ENCODE data around the gene CMSS1.

The CMSS1 gene

DNA sequence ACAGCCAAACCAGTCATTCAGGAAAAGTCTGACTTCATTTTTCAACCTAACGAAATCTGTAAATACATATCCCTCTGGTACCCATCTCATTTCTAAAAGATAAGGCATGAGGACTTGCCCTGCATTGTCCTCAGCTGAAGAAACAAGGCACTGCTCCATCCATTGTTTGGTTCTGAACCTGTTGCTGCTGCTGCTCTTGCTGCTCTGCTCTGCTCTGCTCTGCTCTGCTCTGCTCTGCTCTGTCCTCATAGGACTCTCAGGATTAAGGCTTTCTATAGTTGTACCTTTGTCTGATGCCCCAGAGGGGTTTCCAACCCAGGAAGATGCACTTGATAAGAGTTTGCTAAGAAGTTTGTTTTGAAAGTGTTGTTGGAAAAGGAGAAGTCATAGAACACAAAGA lies 38.2 kb downstream of the CMSS1 start:
- DNase-seq = no peak

DNA sequence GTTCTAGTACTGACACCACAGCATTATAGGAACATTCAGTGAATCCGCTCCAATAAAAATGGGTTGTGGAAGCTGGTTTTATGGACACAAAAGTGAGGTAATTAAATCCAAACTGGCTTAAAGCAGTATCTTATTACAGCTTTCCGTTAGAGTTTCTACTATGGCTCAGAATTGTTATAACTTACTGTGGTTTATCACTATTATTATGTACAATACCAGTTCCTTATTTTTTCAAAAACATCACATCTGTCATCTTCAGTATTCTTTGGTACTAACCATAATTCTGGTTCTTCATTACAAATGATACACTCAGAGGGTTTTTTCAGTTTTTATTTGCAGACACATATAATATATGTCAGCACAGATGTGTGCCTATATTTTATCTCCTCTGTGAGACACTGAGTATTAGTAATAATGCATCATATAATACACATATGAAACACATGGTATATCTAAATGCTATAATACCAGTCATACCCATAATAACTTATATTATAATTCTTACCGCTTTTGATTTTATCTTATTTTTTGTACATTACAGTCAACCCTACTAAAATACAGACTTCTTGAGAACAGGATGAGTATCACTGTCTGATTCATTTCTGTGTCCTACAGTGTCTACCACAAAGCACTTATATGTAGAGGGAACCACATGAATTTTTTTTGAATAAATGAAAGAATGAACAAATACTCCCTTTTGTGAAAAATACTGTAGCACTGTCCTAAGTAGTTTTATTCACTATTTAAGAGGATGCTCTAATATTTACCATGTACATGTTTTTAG lies 39.0 kb downstream of the CMSS1 start:
- DNase-seq = peak in 1 of 5 donors; percentile 41

DNA sequence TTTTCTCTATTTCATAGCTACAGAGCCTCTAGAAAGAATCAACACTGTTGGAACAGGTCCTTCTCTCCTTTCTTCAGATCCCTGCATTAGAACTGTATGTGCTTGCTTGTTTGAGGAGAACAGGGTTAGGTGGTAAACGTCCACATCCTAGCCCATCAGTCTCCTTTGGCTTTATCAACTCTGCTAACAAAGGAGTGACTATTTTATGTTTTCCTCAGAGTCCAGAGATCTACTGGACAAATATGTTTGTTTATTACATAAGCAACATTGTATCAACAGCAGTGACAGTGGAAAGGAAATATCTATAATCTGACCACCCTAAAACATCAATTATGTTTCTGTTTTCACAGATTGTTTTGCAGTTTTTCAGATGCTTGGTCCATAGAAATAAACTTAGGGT lies 39.6 kb downstream of the CMSS1 start:
- DNase-seq = no peak

DNA sequence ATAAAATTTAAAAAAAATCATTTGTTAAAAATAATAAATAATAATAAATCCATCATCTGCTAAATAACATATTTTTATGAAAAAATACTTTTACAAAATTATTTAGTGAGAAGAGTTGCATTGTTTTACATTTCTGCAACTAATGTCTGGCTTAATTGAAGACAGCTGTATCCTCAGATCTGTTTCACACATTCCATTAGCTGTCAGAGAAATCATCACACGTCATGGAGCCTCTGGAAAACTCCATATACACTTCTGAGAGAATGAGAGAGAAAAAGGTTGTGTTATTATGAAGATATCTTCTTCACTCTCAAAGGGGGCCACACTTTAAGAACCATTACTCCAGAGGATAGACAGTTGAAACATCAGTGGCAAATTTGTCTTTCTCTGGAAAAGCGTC lies 40.8 kb downstream of the CMSS1 start:
- DNase-seq = no peak

DNA sequence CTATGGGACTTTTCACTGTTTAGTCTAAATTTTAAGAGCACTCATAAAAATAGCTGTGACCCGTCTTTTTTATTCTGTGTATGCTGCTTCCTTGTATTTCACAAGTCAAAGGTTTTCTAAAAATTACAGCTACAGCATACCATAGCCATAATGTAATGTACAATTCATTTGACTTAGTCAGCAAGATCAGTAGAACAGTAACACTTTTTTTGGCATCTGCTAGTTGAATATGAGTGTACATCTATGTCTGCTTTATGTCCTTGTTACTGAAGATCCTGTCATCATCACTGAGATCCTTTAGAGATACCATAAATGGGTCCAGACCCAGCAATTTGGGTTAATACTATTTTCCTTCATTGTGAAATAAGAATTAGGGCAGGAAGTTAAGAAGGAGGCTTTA lies 42.2 kb downstream of the CMSS1 start:
- no peak for DNase-seq

GRCh38 chr3:99861216-99861615 lies 43.6 kb downstream of the CMSS1 start:
- DNase-seq = no peak

GRCh38 chr3:99862208-99862607 lies 44.5 kb downstream of the CMSS1 start:
- DNase-seq = no peak

GRCh38 chr3:99863002-99863401 lies 45.3 kb downstream of the CMSS1 start:
- DNase-seq = no peak

DNA sequence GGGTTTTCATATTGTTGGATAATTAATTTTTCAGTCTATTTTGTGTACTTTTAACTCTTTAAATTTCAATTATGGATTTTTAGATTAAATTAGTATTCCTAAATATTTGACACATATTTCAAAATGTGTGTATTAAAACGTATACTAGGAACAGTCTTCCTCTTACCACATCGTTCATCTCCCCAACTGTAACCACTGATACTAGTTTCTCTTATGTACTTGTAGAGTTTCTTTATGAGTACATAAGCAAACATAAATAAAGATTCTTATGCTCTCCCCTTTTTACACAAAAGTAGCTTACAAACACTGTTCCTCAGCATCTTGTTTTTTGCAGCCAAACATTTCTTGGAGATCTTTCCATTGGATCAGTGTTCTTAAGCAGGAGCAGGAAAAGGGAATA lies 45.9 kb downstream of the CMSS1 start:
- no peak for DNase-seq

- DNase-seq = no peak
Observed at GRCh38 chr3:99864289-99864688, 46.6 kb downstream of the CMSS1 start.

DNA sequence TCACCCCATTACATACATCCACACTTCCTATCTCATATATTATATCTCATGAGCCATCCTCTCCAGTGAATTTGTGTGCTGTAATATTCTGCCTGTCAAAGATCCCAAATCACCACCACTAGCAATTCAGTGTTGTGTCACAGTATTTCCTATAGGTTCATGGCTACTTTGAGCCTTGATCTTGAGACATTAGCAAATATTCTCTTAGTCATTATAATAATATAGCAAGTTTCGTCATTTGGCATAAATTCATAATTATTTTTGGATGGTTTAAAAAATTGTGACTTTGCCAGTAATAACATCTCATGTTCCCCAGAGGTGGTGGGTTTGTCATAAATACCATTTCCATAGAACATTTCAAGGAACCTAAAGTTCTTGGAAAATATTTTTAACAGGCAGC lies 47.7 kb downstream of the CMSS1 start:
- DNase-seq = no peak

DNA sequence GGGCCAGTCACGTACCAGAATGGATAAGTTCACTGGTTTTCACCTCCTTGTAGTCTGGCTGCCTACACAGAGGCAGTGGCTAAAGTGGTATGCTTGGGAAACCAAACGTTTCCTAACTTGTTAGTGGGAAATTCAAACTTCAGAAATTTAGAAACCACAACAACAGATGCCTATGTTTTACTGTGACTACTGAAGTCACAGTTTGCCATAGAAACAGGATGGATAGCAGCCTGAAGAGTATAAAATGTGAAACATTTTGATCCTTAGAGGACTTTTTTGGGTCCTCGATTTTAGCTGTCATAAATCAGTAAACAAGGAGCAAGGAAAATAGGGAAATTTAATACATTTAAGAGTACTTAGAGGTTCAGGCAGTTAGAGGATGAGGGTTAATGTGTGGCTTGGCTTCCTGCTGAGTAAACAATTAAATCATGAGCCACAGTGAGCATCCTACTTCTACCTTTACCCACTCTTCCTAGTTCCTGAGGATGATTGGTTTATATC lies 48.6 kb downstream of the CMSS1 start:
- no peak for DNase-seq

DNA sequence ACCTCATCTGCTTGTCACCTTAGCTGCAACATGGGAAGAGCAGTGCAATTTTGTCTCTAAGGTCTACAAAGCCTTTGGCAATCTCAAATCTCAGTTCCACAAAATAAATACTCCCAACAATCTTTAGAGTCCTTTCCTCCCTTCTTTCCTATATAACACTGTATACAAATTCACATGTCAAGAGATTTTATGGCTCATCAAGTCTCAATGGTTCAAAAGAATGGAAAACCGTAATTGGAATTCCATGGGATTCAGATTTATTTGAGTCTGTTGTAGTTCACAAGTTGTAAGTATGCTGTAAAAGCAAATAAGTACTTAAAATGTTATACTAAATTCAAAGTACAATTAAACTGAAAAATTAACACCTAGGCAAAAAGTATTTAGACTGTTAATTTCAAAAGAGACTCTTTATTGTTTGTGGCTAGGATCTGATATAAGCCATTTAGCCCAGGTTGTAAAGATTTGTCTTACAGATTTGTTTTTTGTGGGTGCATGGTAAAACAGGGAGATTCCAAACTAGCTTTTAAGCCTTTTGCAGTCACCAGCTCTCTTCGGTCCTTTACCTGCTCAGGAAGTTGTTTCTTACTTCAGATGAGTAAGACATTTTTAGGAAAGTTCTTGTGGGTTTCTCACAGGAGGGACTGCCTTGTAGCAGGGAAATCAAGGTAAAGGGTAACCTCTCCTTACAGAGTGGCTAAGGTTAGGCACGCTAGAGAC lies 50.1 kb downstream of the CMSS1 start:
- no peak for DNase-seq

DNA sequence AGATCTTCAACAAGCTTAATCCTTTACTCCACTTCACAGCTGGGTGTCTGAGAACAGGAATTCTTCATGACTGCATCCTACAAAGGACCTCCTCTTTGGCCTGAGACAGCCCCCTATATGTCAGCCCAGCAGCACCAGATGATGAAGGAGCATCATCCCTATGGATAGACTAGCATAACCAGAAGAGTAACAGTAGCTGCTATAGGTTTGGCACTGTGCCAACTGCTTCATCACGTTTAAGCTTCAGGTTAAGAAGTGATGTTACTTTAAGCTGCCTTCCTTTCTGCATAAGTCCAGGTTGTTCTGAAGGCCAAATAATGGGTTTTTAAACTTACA lies 50.6 kb downstream of the CMSS1 start:
- DNase-seq = peak in 1 of 5 donors; percentile 6

DNA sequence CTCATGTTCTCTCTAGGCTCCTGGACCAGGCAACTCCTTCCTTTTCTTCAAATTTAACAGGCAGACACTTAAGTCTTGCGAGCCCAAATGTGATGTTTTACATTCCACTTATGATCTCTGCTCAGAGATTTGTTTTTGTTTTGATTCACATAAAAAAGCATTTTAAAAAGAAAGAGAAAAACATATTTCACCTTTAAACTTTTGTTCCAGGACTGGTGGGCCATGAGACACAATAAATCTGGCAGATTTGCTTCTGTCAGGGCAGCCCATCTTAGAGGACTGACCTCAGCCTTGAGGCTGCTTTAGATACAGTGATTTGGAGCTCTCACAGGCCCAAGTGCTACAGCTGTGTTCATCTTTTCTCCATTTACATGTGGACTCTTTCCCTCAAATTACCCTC lies 52.0 kb downstream of the CMSS1 start:
- no peak for DNase-seq

DNA sequence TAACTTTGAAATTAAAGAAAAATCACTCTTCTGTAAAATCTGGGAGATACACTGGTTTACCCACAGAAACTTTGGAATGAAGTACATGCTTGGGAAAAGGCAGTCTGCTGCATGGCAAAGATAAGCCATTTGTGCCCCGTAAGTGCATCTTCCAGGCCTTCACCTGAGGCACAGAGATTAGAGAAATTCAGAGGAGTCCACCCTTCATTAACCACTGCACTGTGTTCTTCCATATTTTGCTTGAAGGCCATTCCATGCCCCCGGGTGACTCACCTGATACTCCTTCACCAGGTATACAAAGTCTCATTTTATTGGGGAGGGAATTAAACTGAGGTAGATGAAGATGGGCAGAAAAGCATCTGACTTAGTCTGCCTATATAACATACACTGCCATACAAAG lies 53.0 kb downstream of the CMSS1 start:
- no peak for DNase-seq

DNA sequence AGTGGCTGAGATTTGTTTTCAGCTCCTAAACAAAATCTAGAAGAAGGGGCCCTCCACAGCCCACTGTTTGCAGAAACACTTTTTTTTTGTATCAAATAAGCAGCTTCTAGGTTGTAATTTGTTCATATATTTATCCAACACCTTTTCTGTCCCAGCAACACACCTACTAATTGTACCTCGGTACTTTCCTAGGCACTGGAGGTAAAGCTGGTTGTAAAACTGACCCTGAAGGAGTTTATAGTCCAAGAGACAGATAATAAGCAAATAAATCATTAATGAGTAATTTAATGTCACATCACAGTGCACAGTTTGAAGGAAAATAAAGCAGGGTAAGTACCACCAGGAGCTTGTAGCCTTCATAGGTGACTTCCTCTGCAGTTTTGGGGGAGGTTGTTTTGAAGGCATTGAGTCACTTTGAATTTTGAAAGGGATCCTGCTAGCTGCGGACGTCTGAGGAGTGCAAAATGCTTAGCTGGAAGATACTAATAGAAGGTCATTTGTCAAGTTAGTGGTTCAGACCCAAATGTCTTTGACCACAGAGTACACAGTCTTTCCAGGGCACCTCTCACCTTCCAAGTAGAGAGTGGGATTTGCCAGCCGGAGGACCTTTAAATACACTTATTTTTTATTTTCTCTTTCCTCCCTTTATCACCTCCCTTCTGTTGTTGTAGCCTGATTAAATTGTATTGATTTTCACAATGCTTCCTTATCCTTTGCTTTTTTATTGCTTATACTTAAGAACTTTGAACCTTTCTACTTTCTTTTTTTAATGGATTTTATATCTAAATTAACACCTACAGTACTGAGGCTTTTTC lies 53.8 kb downstream of the CMSS1 start:
- no peak for DNase-seq

- peak in 1 of 5 donors; percentile 66 for DNase-seq
Observed at GRCh38 chr3:99872923-99873254, 55.2 kb downstream of the CMSS1 start.

DNA sequence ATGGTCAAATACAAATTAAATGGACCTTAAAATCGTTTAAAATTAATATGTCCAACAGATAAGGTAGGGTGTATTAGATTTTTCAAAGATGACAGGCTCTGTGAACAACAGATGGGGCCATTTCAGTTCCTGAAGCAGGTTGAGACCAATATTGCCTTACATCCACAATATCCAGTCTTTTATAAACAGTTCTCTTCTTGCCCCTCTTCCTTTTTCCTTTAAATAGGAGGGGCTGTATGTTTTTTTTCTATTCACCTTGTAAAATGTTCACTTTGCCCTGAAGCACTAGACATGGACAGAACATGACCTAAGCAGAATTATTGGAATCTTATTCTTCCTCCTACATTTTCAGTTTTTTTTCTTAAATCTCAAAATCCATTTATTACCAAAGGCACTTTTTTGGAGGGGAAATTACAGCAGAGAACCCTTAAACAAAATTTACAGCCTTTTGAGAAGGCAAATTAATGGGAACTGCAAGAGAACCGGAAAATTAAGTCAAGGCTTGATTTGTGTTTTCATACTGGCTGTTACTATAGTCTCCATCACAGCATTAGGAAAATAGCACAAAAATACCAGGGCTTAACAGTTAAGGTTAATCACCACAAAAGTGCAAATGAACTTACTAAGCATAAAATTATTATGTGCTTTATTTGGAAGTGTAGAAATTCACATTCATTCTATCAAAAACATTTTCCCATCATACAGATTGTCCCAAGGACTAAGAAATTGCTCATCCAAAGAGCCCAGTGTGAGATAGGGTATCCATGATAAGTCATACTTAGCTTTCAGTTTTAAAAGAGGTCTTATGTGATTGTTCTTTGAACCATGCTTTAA lies 55.8 kb downstream of the CMSS1 start:
- DNase-seq = no peak

DNA sequence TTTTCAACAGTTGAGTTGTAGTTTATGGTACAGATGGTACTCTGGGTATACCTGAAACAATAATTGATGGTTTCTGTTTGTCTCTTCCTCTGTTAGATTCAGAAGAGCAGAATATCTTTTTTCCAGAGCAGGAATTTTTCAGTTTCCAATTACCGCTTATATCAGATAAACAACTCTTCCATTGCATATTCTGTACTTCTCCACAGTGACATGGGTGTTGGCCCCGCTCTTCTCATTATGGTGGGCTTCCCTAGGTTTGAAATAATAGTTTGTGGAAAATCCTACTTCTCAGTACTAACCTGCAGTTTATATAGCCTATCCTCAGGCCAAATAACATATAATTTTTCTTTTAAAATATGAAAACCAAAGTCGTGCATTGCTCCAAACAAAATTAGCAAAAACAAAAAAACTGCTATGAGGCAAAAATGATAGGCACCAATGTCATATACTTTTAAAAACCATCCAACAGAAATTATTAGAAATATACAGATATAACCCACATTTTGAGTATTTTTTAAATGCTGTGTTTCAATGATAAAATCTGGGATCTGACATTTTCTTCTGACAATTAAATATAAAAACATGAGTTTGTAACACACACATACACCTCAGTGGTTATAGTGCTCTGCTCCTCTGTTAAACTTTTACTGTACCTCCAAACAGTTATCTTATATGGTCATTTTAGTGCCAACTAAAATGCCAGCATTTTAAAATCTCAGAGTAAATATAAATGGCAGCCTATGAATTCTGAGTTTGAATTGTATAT lies 56.8 kb downstream of the CMSS1 start:
- no peak for DNase-seq

- DNase-seq = no peak
Observed at GRCh38 chr3:99875581-99875928, 57.9 kb downstream of the CMSS1 start.
